Activated CD4-positive, alpha-beta T cell treated with anti-CD3 and anti-CD28 coated beads, Interleukin-2, amount 10 ng/mL, durations not matched to agents 7 days and 5 days (primary cell): ENCODE data around the gene SCAPER. TPM values are rescaled to one million over a fixed set of nuclear protein-coding genes. Genes with fewer than 3 reads are reported as not detected.
"Not testable (repeated sequence)": the region's sequence is repeated elsewhere in the genome, so short reads cannot be mapped to it uniquely, and the experiment has no call there.

Experiments
- CTCF ChIA-PET: fragments of 350-600 bp; sonication (Branson Sonifier 250); formaldehyde crosslinking; loops from one replicate; lab custom pipeline; 2021; ENCODE audit warnings: antibody characterized with exemption; lab: Charles Lee
- POLR2A ChIA-PET: fragments of 350-600 bp; sonication (Branson Sonifier 250); formaldehyde crosslinking; loops from one replicate; lab custom pipeline; 2021; ENCODE audit warnings: antibody characterized with exemption; lab: Charles Lee
- DNase-seq: peaks from one replicate; pipeline ENCODE4 v3.0.0-alpha.2; 2020
- H3K27ac Mint-ChIP-seq: one replicate; pipeline ENCODE4 v1.8.0; 2021; ENCODE audit warnings: mild to moderate bottlenecking, moderate library complexity, mixed read lengths
- H3K27me3 Mint-ChIP-seq: one replicate; pipeline ENCODE4 v1.8.0; 2021; ENCODE audit warnings: mixed read lengths
- H3K36me3 Mint-ChIP-seq: one replicate; pipeline ENCODE4 v1.8.0; 2021; ENCODE audit warnings: low read depth, mixed read lengths
- H3K4me1 Mint-ChIP-seq: one replicate; pipeline ENCODE4 v1.8.0; 2021; ENCODE audit warnings: mixed read lengths
- H3K4me3 Mint-ChIP-seq: one replicate; pipeline ENCODE4 v1.8.0; 2021; ENCODE audit warnings: mild to moderate bottlenecking, moderate library complexity, mixed read lengths
- H3K9me3 Mint-ChIP-seq: one replicate; pipeline ENCODE4 v1.8.0; 2021; ENCODE audit warnings: mixed read lengths
- total RNA-seq, 2 experiments: library from RNA; stranded (reverse); gene quantifications; one replicate each; pipeline ENCODE4 v1.2.3, GENCODE V29; 2021

SCAPER gene
- total RNA-seq, 2 experiments from 2014 or later: 28.1 to 28.6 TPM

DNA sequence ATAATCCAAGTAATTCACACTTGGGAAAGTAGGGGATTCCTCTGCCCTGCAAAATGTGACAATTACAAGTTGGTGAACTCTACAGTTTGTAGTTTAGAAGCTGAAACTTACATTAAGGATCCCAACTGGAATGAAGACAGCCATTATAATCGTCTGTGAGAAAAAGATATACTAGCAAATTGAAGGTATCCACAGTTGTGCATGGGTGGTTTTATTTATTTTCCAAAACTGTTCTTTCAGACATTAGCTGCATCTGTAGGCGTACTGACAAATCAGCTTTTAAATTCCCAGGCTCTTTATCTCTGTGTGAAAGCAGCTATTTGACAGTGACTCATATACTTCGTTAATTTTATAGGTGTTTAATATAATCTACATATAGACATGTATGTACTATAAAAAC, 581.1 kb downstream of the SCAPER start:
- Mint-ChIP-seq H3K9me3 (no peaks in the 10 kb centered on the region), H3K36me3 (no peaks in the 10 kb centered on the region), H3K27me3 (peaks cover 50% of the 10 kb centered on the region), H3K4me1 (no peaks in the 10 kb centered on the region), H3K4me3 (no peak overlapping the region), H3K27ac (no peak overlapping the region)
- CTCF ChIA-PET: interaction anchor here (1.6 kb wide), 1 partner anchor 12 kb away, joined by 5 read pairs; the partner anchor contains the start of gene ISL2
- POLR2A ChIA-PET: no interaction called here
- DNase-seq: no peak

DNA sequence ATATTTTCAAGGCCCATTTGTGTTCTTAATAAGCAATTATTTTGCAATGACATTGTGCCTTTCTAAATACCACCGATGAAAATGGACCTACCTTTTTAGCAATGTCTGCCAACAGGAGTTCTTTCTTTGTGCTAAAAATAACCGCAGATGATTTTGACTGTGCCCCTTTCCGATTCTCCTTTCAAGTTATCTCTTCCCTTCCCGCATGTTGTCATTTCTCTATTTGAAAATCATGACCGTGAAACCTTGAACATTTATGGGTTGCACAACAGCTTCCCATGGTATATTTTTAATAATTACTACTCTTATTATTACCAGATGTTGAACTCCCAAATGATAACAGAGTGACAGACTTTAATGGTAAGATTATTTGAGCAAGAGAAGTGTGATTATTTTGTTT, 583.5 kb downstream of the SCAPER start:
- Mint-ChIP-seq H3K36me3 (no peaks in the 10 kb centered on the region), H3K27ac (no peak overlapping the region), H3K27me3 (peaks cover 39% of the 10 kb centered on the region), H3K4me3 (no peak overlapping the region), H3K4me1 (no peaks in the 10 kb centered on the region), H3K9me3 (no peaks in the 10 kb centered on the region)
- ChIA-PET CTCF (no interaction called here), POLR2A (no interaction called here)
- DNase-seq: no peak

DNA sequence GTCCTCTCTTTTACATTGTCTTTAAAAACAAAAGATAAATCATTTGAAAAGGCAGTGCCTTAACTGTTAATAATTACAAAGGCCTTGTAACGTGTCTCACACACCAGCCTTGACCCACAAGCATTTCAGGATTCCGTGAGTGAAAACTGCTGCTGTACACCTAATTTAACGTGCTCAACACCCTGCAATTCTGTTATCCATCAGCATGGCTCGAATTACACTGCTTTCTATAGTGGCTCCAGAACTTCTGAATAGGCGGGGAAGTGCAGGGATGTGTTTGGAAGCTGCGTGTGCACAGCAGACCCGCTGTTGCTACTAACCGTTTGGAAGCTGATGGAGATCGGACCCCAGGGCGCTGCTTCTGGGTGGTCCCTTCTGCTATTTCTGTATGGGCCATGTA, 584.0 kb downstream of the SCAPER start:
- ChIA-PET POLR2A (no interaction called here), CTCF (no interaction called here)
- no peak for DNase-seq
- Mint-ChIP-seq H3K27me3 (peaks cover 37% of the 10 kb centered on the region), H3K4me3 (no peak overlapping the region), H3K4me1 (no peaks in the 10 kb centered on the region), H3K9me3 (no peaks in the 10 kb centered on the region), H3K36me3 (no peaks in the 10 kb centered on the region), H3K27ac (no peak overlapping the region)

GRCh38 chr15:76320012-76320411, 585.1 kb downstream of the SCAPER start:
- Mint-ChIP-seq H3K36me3 (no peaks in the 10 kb centered on the region), H3K4me3 (no peak overlapping the region), H3K4me1 (no peaks in the 10 kb centered on the region), H3K9me3 (no peaks in the 10 kb centered on the region), H3K27ac (no peak overlapping the region), H3K27me3 (peaks cover 31% of the 10 kb centered on the region)
- no peak for DNase-seq
- CTCF ChIA-PET: no interaction called here
- POLR2A ChIA-PET: no interaction called here

- POLR2A ChIA-PET: no interaction called here
- Mint-ChIP-seq H3K9me3 (no peaks in the 10 kb centered on the region), H3K27me3 (no peaks in the 10 kb centered on the region), H3K27ac (no peak overlapping the region), H3K36me3 (peaks cover 5% of the 10 kb centered on the region), H3K4me3 (no peak overlapping the region), H3K4me1 (peaks cover 24% of the 10 kb centered on the region)
- no peak for DNase-seq
- CTCF ChIA-PET: no interaction called here
Observed at GRCh38 chr15:76313731-76314130, 591.4 kb downstream of the SCAPER start.

- H3K4me3 Mint-ChIP-seq, H3K9me3 Mint-ChIP-seq, DNase-seq, H3K27ac Mint-ChIP-seq, H3K27me3 Mint-ChIP-seq, H3K36me3 Mint-ChIP-seq, POLR2A ChIA-PET: not testable (repeated sequence)
- CTCF ChIA-PET: interaction anchor here (0.7 kb wide), 1 partner anchor 80 kb away, joined by 3 read pairs; no protein-coding TSS in a partner anchor
- H3K4me1 Mint-ChIP-seq: peaks cover 30% of the 10 kb centered on the region
Observed at GRCh38 chr15:76313175-76313567, 592.0 kb downstream of the SCAPER start.

DNA sequence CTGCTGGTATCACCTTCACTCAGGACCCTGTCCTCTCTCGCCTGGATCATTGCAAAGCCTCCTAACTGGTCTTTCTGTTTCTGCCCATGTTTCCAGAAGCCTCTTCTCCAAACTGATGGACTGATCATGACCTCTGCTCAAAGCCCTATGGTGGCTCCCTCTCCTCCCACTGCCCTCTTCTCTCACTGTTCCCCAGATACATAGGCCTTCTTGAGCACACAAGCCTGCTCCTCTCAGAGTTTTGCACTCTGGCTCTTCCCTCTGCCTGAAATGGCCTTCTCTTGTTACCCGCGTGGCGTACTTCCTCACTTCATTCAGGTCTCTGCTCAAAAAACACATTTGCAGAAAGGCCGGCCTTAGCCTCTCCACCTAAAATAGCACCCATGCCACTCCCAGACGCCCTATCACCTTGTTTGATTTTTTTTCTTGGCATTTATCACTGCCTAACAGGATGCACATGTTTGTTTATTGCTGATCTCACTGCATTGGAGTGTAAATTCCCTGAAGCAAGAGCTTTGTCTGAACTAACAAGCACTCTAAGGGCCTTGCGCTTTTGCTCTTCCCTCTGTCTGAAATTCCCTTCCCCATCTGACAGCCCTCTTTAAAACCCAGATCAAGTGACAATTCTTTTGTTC, 592.5 kb downstream of the SCAPER start:
- no peaks in the 10 kb centered on the region for H3K9me3 Mint-ChIP-seq
- DNase-seq: no peak
- POLR2A ChIA-PET: no interaction called here
- H3K27ac Mint-ChIP-seq: no peak overlapping the region
- H3K36me3 Mint-ChIP-seq: peaks cover 10% of the 10 kb centered on the region
- peaks cover 32% of the 10 kb centered on the region for H3K4me1 Mint-ChIP-seq
- CTCF ChIA-PET: interaction anchor here (0.7 kb wide), 1 partner anchor 79 kb away, joined by 3 read pairs; no protein-coding TSS in a partner anchor
- no peaks in the 10 kb centered on the region for H3K27me3 Mint-ChIP-seq
- H3K4me3 Mint-ChIP-seq: peak overlapping the region; percentile 90

DNA sequence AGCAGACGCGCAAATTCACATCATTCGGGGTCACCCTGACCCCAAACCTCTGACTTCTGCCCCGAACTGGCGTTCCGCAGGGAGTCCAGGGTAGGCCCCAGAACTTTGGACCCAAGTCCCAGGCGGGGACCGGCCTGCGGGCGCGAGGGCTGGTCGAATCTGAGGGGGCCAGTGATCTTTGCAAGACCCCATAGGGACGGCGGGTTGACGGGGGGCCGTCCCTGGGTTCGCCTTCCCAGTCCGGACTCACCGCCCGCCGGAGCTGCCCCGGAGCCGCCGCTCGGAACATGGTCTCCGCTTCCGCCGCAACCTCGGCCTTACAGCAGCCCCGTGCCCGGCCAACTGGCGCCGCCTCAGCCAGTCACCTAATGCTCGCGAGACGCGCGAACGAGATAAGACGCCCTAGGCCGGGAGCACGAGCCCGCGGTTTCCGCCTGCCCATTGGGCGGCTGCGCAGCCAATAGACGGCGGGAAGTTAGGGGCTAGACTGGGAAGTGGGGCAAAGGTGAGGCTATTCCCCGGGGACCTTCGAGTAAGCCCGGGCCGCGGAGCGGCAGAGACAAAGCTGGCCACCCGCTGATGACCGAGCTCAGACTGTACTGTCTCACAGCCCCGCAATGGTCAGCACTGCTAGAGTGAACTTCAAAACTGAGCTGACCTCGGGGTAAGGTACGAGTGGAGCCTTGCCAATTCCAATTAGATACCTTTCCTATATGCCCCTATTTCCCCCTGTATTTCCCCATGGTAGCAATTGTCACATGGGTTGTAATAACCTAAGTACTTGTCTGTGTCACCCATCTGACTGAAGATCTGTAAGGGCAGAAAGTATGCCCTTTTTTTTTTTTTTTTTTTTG, 593.8 kb downstream of the SCAPER start, which contains the start of gene ETFA:
Gene ETFA (minus strand): TSS at position 370 of the 854 bp plus-strand sequence. CDS start 81 bp downstream, at position 289.
- Mint-ChIP-seq H3K27me3 (no peaks in the 10 kb centered on the region), H3K4me1 (peaks cover 32% of the 10 kb centered on the region), H3K9me3 (no peaks in the 10 kb centered on the region), H3K4me3 (peak within 1 kb of the TSS; percentile 90), H3K36me3 (peaks cover 10% of the 10 kb centered on the region), H3K27ac (peak within 1 kb of the TSS; percentile 85)
- CTCF ChIA-PET: interaction anchor here (0.7 to 1.6 kb wide), 3 partner anchors 16 to 26 kb away, joined by 3 to 5 read pairs (median 4); no protein-coding TSS in a partner anchor
- POLR2A ChIA-PET: interaction anchor here (0.6 kb wide), 1 partner anchor 19 kb away, joined by 3 read pairs; no protein-coding TSS in a partner anchor
- DNase-seq: peak; percentile 90

DNA sequence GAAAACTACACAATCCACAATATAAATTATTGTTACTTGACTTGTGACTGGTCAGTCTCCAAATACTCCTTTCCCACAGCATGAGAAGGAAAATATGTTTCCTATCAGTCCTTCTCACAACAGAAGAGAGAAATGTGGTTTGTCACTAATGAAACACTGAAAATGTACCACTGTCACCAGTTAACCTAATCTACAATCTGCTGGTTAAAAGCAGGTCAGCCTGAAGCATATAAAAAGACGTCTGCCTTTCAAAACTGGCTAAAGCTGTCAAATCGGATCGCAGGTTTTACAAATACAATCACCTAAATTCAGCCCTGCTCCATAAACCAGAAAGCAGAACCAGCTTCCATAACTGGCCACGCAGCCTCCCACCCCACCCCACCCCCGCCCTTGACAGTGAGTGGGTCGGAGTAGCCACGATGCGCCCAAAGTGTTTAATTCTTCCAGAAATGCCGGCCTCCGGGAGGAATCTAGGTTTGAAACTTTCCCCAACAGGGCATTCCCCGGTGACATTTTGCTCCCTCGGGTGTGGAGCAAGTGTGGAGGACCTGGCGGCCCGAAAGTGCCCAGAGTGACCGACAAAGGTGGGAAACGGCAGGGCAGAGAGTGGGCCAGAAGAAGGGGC, 594.6 kb downstream of the SCAPER start:
- Mint-ChIP-seq H3K36me3 (peaks cover 10% of the 10 kb centered on the region), H3K4me3 (peak overlapping the region; percentile 90), H3K9me3 (no peaks in the 10 kb centered on the region), H3K27ac (peak overlapping the region; percentile 85), H3K27me3 (no peaks in the 10 kb centered on the region), H3K4me1 (peaks cover 32% of the 10 kb centered on the region)
- DNase-seq: peak; percentile 16
- CTCF ChIA-PET: interaction anchor here (1.5 to 1.6 kb wide), 2 partner anchors 18 to 19 kb away, joined by 4 read pairs; no protein-coding TSS in a partner anchor
- POLR2A ChIA-PET: interaction anchor here (0.6 kb wide), 1 partner anchor 20 kb away, joined by 3 read pairs; no protein-coding TSS in a partner anchor

GRCh38 chr15:76309601-76310330, 595.4 kb downstream of the SCAPER start:
- Mint-ChIP-seq H3K4me3 (peak overlapping the region; percentile 90), H3K36me3 (peaks cover 13% of the 10 kb centered on the region), H3K27me3 (no peaks in the 10 kb centered on the region), H3K27ac (no peak overlapping the region), H3K4me1 (peaks cover 32% of the 10 kb centered on the region), H3K9me3 (no peaks in the 10 kb centered on the region)
- CTCF ChIA-PET: interaction anchor here (1.1 to 1.5 kb wide), 2 partner anchors 18 to 31 kb away, joined by 4 read pairs; no protein-coding TSS in a partner anchor
- DNase-seq: no peak
- POLR2A ChIA-PET: no interaction called here

DNA sequence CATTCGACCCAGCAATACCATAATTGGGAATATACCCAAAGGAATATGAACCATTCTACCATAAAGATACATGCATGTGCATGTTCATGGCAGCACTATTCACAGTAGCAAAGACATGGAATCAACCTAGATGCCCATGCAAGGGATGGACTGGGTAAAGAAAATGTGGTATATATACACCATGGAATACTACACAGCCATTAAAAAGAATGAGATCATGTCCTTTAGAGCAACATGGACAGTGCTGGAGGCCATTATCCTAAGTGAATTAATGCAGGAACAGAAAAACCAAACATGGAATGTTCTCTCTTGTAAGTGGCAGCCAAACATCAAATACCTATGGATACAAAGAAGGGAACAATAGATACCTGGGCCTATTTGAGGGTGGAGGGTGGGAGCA, 601.2 kb downstream of the SCAPER start:
- CTCF ChIA-PET: no interaction called here
- peaks cover 8% of the 10 kb centered on the region for H3K36me3 Mint-ChIP-seq
- H3K4me1 Mint-ChIP-seq: peaks cover 8% of the 10 kb centered on the region
- no peak overlapping the region for H3K4me3 Mint-ChIP-seq
- no peak for DNase-seq
- no peaks in the 10 kb centered on the region for H3K27me3 Mint-ChIP-seq
- POLR2A ChIA-PET: no interaction called here
- no peak overlapping the region for H3K27ac Mint-ChIP-seq
- no peaks in the 10 kb centered on the region for H3K9me3 Mint-ChIP-seq

DNA sequence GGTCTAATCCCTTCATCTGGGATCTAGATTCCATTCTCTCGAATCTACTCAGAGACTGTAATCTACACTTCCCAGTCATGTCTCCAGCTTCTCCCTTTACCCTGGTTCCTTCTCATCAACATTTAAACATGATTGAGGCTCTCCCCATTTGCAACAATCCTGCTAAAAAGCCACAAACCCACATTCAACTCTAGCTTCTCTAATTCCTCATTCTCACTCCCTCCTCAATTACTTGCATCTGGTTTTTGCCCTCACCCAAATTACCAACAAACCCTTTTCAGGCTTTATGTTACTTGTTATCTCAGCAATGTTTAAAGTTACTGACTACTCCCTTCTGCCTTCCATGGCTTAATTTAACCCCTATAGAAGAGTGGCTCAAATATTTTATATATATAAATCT, 605.4 kb downstream of the SCAPER start:
- H3K9me3 Mint-ChIP-seq: no peaks in the 10 kb centered on the region
- H3K4me3 Mint-ChIP-seq: no peak overlapping the region
- no peaks in the 10 kb centered on the region for H3K27me3 Mint-ChIP-seq
- H3K36me3 Mint-ChIP-seq: peaks cover 3% of the 10 kb centered on the region
- ChIA-PET POLR2A (no interaction called here), CTCF (no interaction called here)
- no peak overlapping the region for H3K27ac Mint-ChIP-seq
- DNase-seq: no peak
- H3K4me1 Mint-ChIP-seq: no peaks in the 10 kb centered on the region
